ENCODE results near the gene FBXW10. TPM values are rescaled to one million over a fixed set of nuclear protein-coding genes. Genes with fewer than 3 reads are reported as not detected.
"Not testable (repeated sequence)": the region's sequence is repeated elsewhere in the genome, so short reads cannot be mapped to it uniquely, and the experiment has no call there.

FBXW10 gene
- total RNA-seq, result 0.47 TPM

GRCh38 chr17:18743699-18744421, at the start of gene FBXW10:
TSS of gene FBXW10 (plus strand) at chr17:18744054. CDS start at chr17:18744245, 191 bp downstream.
- DNase-seq, result not testable (repeated sequence)

- DNase-seq, result not testable (repeated sequence)
Measured at GRCh38 chr17:18695143-18695542, 48.7 kb upstream of the FBXW10 start.

GRCh38 chr17:18698473-18699103, 45.3 kb upstream of the FBXW10 start:
- DNase-seq, result not testable (repeated sequence)

DNA sequence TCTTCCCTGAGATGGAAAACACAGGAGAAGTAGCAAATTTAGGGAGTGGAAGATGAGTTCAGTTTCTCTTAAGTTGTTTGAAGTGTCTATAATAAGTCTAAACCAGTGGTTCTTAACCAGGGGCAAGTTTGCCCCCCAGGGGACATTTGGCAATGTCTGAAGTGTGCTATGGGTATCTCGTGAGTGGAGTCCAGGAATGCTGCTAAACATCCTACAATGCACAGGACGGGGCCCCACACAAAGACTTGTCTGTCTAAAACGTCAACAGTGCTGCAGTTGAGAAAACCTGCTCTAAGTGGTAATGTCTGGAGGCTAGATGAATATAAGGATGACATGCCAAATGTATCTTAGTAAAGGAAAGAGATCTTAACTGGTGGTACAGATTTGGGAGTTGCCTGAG, 37.9 kb upstream of the FBXW10 start:
- not testable (repeated sequence) for DNase-seq

DNA sequence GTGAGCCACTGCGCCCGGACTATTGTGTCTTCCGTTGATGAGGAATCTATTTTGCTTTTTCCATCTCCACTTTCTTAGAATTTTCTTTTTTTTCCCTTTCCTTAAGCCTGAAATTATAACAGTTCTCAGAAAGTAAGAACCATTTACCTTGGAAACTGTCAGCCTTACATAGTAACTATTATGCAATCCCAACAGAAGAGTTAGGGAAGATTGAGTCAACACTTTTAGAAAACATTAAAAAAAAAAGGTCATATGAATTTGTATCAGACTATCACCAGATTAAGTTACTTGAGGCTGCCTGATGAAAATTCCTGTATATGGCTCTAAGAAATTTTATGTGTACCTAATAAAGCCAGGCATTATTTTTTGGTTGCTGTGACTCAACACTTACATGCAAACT, 35.6 kb upstream of the FBXW10 start:
- DNase-seq, result not testable (repeated sequence)

GRCh38 chr17:18712354-18712999, 31.4 kb upstream of the FBXW10 start:
- not testable (repeated sequence) for DNase-seq

GRCh38 chr17:18718643-18719427, 25.0 kb upstream of the FBXW10 start:
- DNase-seq, result not testable (repeated sequence)

- DNase-seq, result not testable (repeated sequence)
Measured at GRCh38 chr17:18719428-18720110, 24.3 kb upstream of the FBXW10 start.

DNA sequence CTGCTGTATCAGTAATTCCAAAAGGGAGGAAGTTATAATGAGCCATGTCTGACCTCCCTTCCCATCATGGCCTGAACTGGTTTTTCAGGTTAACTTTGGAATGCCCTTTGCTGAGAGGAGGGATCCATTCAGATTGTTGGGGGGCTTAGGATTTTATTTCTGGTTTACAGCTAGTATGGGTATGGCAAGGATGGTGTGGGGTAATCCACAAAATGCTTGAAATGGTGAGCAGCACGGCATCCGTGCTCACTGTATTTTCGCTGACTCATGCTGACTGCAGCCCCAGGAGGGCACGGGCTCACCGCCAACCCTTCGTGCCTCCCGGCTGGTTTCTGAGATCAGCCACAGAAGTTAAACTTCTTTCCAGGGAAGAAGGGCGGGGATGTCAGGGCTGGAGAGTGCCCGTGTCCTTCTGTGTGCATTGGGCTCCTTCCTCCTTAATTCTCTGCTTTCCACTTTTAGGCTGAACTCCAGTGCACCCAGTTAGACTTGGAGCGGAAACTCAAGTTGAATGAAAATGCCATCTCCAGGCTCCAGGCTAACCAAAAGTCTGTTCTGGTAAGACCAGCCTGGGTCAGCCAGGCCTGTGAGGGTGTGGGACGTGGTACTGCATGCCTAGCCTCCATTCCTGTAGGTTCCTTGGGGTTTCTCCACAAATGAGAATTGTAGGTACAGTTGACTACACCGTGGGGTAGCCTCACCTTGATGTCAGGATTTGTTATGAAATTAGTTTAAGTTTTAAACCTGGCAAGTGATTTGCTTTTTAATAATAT, 21.9 kb upstream of the FBXW10 start:
- not testable (repeated sequence) for DNase-seq

DNA sequence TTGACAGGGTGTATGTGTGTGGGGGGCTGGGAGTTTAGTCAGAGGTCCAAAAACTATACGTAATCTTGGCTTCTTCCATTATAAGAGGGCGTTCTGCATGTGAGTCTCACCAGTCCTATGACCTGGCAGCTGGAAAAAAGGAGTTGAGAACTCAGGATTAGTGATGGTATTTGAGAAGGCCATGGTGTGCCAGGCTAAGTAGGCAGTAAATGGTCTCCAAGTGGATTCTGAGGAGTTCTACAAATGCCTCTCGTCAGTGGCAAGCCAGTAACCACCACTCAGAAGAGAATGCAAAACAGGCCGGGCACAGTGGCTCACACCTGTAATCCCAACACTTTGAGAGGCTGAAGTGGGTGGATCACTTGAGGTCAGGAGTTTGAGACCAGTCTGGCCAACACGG, 21.2 kb upstream of the FBXW10 start:
- DNase-seq, result not testable (repeated sequence)

DNA sequence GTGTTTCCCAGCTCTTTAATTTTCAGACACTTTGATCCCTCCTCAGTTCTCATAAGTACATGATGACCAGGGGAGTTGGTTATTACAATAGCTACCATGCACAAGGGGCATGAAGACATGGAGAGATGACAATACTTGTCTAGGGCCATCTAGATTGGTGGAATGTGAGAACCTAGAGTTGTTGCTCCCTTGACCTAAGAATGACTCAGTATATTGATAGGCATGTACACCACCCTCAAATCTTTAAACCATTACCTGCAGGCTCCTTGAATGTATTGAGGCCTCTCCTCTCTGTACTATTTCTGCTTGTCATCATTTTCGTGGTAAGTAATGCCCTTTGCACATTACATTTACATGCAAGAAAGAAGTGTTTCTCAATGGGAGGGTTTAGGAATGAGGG, 20.3 kb upstream of the FBXW10 start:
- DNase-seq, result not testable (repeated sequence)

GRCh38 chr17:18732438-18732837, 11.4 kb upstream of the FBXW10 start:
- DNase-seq, result not testable (repeated sequence)

GRCh38 chr17:18733350-18733749, 10.5 kb upstream of the FBXW10 start:
- DNase-seq, result not testable (repeated sequence)

GRCh38 chr17:18739616-18740391, 4.0 kb upstream of the FBXW10 start:
- DNase-seq, result not testable (repeated sequence)

DNA sequence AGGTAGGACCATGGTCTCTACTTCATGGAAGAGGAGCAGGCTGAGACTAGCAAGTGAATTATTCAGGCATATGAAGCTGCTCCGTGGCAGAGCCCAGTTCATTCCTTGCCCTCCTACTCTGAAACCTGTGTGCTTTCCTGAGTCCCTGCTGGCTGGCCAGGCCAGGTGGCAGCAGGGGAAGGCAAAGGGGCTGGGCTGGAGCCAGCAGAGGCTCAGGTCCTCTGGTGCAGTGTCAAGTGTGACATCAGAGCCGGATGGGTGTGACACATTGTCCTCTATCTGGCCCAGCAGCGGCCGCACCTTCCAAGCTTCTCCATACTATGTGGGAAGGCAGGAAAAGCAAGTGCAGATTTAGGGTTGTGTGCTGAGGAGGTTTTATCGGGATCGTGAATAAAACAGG, 2.6 kb upstream of the FBXW10 start:
- not testable (repeated sequence) for DNase-seq

GRCh38 chr17:18744726-18745125, 872 bp downstream of the FBXW10 start:
- DNase-seq, result not testable (repeated sequence)

- not testable (repeated sequence) for DNase-seq
Measured at GRCh38 chr17:18746551-18746950, 2.7 kb downstream of the FBXW10 start.

GRCh38 chr17:18747501-18747900, 3.6 kb downstream of the FBXW10 start:
- not testable (repeated sequence) for DNase-seq

- not testable (repeated sequence) for DNase-seq
Measured at GRCh38 chr17:18750242-18750641, 6.4 kb downstream of the FBXW10 start.

- DNase-seq, result not testable (repeated sequence)
Measured at GRCh38 chr17:18753829-18754409, 10.1 kb downstream of the FBXW10 start.

All from occipital lobe (tissue), 2 donors.